ENCODE data around the gene PRR12.

DNA sequence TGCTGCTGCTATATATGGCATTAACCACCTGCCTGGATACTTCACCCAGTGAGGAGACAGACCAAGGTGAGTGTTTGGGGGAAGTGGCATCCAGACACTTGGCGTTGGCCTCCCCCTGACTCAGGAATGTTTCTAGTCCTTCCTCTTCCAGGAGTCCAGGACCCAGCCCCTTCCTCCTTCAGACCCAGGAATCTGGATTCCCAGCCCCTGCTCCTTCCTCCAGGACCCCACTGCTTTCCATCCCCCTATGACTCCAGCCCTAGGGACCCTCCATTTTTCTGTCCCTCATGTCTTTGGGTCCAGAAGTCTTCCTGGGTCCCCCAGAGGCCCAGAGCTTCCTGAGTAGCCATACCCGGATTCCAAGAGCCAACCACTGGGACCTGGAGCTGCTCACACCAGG, 7.7 kb upstream of the PRR12 start:
- TF ChIP-seq, protein P1, sequence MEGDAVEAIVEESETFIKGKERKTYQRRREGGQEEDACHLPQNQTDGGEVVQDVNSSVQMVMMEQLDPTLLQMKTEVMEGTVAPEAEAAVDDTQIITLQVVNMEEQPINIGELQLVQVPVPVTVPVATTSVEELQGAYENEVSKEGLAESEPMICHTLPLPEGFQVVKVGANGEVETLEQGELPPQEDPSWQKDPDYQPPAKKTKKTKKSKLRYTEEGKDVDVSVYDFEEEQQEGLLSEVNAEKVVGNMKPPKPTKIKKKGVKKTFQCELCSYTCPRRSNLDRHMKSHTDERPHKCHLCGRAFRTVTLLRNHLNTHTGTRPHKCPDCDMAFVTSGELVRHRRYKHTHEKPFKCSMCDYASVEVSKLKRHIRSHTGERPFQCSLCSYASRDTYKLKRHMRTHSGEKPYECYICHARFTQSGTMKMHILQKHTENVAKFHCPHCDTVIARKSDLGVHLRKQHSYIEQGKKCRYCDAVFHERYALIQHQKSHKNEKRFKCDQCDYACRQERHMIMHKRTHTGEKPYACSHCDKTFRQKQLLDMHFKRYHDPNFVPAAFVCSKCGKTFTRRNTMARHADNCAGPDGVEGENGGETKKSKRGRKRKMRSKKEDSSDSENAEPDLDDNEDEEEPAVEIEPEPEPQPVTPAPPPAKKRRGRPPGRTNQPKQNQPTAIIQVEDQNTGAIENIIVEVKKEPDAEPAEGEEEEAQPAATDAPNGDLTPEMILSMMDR (IDR thresholded peaks at IDR 0.05; ENCODE audit: low read depth, low read length, missing input control), result no peak
- TF ChIP-seq JUND (IDR thresholded peaks at IDR 0.05), result no peak
- no peak for TF ChIP-seq TAF1 (conservative IDR thresholded peaks at IDR 0.05)
- no peak for TF ChIP-seq MAX (IDR thresholded peaks at IDR 0.05)
- TF ChIP-seq RAD21 (IDR thresholded peaks at IDR 0.05), result no peak
- TF ChIP-seq SP1 (IDR thresholded peaks at IDR 0.05), result no peak
- no peak for TF ChIP-seq REST (IDR thresholded peaks at IDR 0.05)
- TF ChIP-seq, protein P2, sequence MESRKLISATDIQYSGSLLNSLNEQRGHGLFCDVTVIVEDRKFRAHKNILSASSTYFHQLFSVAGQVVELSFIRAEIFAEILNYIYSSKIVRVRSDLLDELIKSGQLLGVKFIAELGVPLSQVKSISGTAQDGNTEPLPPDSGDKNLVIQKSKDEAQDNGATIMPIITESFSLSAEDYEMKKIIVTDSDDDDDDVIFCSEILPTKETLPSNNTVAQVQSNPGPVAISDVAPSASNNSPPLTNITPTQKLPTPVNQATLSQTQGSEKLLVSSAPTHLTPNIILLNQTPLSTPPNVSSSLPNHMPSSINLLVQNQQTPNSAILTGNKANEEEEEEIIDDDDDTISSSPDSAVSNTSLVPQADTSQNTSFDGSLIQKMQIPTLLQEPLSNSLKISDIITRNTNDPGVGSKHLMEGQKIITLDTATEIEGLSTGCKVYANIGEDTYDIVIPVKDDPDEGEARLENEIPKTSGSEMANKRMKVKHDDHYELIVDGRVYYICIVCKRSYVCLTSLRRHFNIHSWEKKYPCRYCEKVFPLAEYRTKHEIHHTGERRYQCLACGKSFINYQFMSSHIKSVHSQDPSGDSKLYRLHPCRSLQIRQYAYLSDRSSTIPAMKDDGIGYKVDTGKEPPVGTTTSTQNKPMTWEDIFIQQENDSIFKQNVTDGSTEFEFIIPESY (IDR thresholded peaks at IDR 0.05), result no peak
- TF ChIP-seq HNF4A (conservative IDR thresholded peaks at IDR 0.05), result no peak
- TF ChIP-seq, protein P3, sequence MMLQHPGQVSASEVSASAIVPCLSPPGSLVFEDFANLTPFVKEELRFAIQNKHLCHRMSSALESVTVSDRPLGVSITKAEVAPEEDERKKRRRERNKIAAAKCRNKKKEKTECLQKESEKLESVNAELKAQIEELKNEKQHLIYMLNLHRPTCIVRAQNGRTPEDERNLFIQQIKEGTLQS (IDR thresholded peaks at IDR 0.05), result no peak
- TF ChIP-seq EGR1 (IDR thresholded peaks at IDR 0.05; ENCODE audit: low read depth in 2 of 2), result no peak
- no peak for TF ChIP-seq YY1 (IDR thresholded peaks at IDR 0.05)
- no peak for TF ChIP-seq GABPA (IDR thresholded peaks at IDR 0.05 in 1 of 2, conservative IDR thresholded peaks at IDR 0.05 in 1 of 2)

Measured in liver (tissue), 3 donors.